GM19043 (cell line): Measurements from ENCODE around the gene ZCWPW2.

Source experiments
- ATAC-seq: cut with Tn5 transposase; IDR thresholded peaks from one replicate; pipeline ENCODE4 v1.9.1; 2021; ENCODE audit warnings: low read depth; ENCODE audit not compliant: unreplicated experiment

ZCWPW2 gene

DNA sequence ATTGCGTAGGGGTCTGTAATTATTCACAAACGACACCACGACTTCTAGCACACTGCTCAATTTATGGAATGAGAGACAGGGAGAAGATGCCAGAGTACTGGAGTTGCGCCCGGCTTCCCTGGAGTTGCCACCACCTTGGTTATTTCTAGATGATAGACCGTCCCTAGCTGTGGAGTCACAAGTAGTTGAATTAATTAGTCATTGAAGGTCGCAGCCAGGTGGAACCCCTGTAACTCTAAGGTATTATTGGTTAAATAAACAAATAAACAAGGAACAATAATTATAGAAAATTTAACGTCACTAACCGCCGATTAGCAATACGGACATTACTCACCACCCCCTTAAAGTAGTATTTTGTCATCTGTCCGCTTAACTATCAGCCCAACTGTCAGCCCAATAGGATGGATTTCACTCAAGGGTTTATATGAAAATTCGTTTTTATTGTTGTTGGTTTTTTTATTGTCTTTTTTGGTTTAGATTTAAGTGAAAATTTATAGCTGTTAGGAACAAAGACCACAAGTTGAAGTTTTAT is 1.0 kb downstream of the ZCWPW2 start:
- no peak for ATAC-seq

GRCh38 chr3:28376424-28376823 is 27.9 kb downstream of the ZCWPW2 start:
- no peak for ATAC-seq

- ATAC-seq, result no peak
Observed at GRCh38 chr3:28386049-28386448, 37.5 kb downstream of the ZCWPW2 start.

GRCh38 chr3:28388978-28389377 is 40.5 kb downstream of the ZCWPW2 start:
- no peak for ATAC-seq

DNA sequence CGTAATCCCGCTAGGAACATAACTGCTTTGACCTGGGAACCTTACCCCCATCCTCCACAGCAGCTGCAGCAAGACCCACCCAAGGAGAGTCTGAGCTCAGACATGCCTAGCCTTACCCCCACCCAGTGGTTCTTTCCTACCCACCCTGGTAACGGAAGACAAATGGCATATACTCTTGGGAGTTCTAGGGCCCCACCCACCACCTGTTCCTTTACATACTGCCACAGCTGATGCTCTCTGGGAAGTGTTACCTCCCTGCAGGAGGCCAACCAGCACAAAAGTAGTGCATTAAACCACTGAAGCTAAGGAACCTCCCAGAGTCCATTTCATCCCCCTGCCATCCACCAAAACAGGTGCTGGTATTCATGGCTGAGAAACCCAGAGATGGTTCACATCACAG is 50.7 kb downstream of the ZCWPW2 start:
- no peak for ATAC-seq

DNA sequence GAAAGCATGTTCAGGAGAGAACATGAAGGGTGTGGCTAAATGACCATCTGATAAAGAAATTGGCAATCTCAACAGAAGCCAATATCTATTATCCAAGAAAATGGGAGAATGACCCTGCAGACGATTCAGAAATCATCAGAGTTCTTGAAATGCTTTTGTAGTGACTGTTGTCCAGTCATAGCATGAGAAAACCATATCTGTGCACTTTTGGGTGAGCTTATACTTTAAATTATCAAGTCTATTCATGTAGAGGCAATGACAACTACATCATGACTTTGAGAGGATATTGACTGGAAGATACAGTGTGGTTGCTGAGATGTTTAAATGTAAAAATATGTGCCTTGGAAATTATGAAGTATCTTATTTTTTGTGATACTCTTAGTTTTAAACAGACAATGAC is 57.7 kb downstream of the ZCWPW2 start:
- no peak for ATAC-seq

GRCh38 chr3:28449398-28449797 is 100.9 kb downstream of the ZCWPW2 start:
- no peak for ATAC-seq

GRCh38 chr3:28462866-28463265 is 114.3 kb downstream of the ZCWPW2 start:
- ATAC-seq, result no peak

GRCh38 chr3:28467414-28467813 is 118.9 kb downstream of the ZCWPW2 start:
- no peak for ATAC-seq

- ATAC-seq, result peak; percentile 64
Observed at GRCh38 chr3:28476194-28476593, 127.7 kb downstream of the ZCWPW2 start.

DNA sequence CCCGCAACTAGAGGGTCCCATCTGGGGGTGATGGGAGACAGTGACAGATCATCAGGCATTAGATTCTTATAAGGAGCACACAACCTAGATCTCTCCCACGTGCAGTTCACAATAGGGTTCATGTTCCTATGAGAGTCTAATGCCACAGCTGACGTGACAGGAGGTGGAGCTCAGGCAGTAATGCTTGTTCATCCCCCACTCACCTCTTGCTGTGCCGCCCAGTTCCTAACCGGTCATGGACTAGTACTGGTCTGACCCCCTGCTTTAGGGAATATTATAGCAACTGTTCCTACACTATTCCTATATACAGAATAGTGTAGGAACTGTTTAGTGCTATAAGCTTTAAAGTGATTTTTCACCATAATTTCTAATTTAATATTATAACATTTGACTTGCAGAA is 128.2 kb downstream of the ZCWPW2 start:
- no peak for ATAC-seq

DNA sequence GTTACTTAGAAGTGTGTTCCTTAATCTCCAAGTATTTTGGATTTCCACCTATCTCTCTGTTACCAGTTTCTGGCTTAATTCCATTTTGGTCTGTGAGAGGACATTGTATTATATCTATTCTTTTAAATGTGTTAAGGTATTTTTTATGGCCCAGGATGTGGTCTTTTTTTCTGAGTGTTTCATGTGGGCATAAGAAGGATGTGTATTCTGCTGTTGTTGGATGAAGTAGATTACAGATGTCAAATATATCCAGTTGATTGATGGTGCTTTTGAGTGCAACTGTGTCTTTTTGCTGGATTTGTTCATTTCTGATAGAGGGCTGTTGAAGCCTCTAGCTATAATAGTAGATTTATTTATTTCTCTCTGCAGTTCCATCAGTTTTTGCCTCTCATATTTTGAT is 136.6 kb downstream of the ZCWPW2 start:
- no peak for ATAC-seq

DNA sequence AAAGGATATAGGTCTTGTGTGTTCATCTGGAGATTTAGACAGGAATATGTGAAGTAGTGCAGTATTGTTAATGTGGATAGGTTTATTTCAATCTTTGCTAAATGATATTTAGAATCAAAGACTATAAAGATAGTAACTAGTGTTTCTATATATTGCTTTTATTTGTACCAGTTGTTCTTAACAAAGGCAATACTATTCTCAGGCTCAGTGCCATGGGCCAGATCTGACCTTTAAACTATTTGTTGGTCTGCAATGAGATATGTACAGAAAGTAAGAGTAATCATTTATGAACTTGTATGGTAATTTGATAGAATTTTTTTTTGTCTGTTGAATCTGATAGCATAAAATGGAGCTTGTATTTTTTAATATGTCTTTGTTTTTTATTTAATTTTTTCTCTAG is 146.8 kb downstream of the ZCWPW2 start:
- ATAC-seq, result no peak

DNA sequence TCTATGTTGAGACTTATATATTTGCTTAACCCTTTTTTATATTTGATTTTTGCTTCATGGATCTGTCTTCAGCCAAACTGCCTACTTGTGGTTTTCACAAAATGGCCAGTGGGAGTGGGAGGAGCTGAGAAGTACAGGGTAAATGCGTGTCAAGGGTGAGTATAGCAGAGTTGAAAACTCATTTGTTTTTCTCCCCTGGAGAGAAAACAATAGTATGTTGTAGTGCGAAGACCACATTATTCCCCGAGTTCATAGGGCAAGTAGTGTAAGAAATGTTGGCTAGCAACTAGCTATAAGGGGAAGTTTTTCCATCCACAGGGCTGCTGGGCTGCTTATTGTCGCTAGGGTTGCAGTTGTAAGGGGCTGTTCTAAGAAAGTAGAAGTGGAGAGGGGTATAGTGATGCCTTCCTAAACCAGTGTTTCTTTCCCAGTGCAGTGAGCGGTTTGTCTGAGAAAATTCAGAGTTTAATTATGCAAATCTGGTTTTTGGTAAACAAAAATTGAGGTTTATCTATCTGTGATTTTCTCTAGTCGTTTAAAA is 153.9 kb downstream of the ZCWPW2 start:
- no peak for ATAC-seq

DNA sequence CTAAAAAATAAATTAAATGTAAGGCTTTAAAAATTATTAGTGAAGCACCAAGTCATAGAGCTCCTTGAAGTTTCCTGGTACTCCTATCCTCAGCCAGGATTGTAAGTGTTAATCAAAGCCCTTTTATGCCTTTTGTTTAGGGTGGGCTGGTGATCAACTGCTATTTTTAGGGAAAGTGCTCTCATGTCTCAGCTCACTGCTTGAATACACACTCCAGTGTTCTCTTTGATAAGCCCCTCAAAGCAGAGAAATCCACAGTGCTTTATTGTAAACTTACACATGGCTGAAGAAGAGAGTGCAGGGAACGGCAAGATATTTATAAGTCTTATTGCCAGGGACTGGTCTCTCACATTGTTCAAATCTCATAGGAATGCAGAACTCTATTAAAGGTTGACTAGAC is 156.5 kb downstream of the ZCWPW2 start:
- no peak for ATAC-seq

GRCh38 chr3:28521663-28522062 is 173.1 kb downstream of the ZCWPW2 start:
- no peak for ATAC-seq

GRCh38 chr3:28542351-28542750 is 193.8 kb downstream of the ZCWPW2 start:
- no peak for ATAC-seq

DNA sequence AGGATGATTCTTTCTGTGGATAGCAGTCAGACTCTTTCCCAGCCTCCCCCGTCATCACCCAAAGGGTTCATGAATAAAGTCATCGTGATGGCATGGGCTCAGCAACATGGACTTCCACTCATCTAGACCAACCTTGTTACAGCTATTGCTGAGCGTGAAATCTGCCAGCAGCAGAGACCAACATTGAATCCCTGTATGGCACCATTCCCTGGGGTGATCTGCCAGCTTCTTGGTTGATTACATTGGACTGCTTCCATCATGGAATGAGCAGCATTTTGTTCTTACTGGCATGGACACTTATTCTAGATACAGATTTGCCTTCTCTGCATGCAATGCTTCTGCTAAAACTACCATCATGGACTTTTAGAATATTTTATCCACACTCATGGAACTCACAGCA is 195.7 kb downstream of the ZCWPW2 start:
- ATAC-seq, result no peak

DNA sequence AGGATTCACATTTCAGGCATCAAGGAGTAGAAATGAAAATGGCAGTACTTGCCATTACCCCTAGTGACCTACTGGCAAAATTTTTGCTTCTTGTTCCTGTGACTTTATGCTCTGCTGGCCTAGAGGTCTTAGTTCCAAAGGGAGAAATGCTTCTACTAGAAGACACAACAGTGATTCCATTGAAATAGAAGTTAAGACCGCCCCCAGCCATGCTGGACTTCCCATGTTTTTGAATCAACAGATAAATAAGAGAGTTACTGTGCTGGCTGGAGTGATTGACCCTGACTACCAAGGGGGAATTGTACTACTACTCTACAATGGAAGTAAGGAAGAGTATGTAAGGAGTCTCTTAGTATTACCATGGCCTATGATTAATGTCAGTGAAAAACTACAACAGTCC is 196.3 kb downstream of the ZCWPW2 start:
- ATAC-seq, result no peak

GRCh38 chr3:28547677-28548076 is 199.2 kb downstream of the ZCWPW2 start:
- no peak for ATAC-seq

- no peak for ATAC-seq
Observed at GRCh38 chr3:28553175-28553574, 204.7 kb downstream of the ZCWPW2 start.

- no peak for ATAC-seq
Observed at GRCh38 chr3:28556195-28556594, 207.7 kb downstream of the ZCWPW2 start.

GRCh38 chr3:28564211-28564610 is 215.7 kb downstream of the ZCWPW2 start:
- no peak for ATAC-seq
